Activated T-cell treated with anti-CD3 and anti-CD28 coated beads, Interleukin-2, amount 50 U/mL, for 48 hours (primary cell): ENCODE measurements around the gene ADAMTS2.
"Not testable (repeated sequence)": the region's sequence is repeated elsewhere in the genome, so short reads cannot be mapped to it uniquely, and the experiment has no call there.

Experiments used
- DNase-seq, 2 experiments: peaks; one replicate each; pipeline ENCODE4 v3.0.0-alpha.2; 2020

ADAMTS2 gene

GRCh38 chr5:179295778-179296149, 49.5 kb downstream of the ADAMTS2 start:
- no peak for DNase-seq

GRCh38 chr5:179294891-179295777, 50.1 kb downstream of the ADAMTS2 start:
- DNase-seq, result no peak

GRCh38 chr5:179294131-179294780, 51.0 kb downstream of the ADAMTS2 start:
- DNase-seq, result no peak

GRCh38 chr5:179292681-179293635, 52.3 kb downstream of the ADAMTS2 start:
- DNase-seq, result no peak

- DNase-seq, result no peak
These were observed 53.1 kb downstream of the ADAMTS2 start for GRCh38 chr5:179292202-179292601.

GRCh38 chr5:179290681-179291540, 54.4 kb downstream of the ADAMTS2 start:
- DNase-seq, result no peak

- no peak for DNase-seq
These were observed 55.4 kb downstream of the ADAMTS2 start for GRCh38 chr5:179289756-179290385.

GRCh38 chr5:179288809-179289185, 56.5 kb downstream of the ADAMTS2 start:
- no peak for DNase-seq

GRCh38 chr5:179288101-179288808, 57.0 kb downstream of the ADAMTS2 start:
- no peak for DNase-seq

- no peak for DNase-seq
These were observed 57.6 kb downstream of the ADAMTS2 start for GRCh38 chr5:179287631-179288030.

GRCh38 chr5:179287071-179287470, 58.2 kb downstream of the ADAMTS2 start:
- DNase-seq, result no peak

- DNase-seq, result not testable (repeated sequence)
These were observed 59.5 kb downstream of the ADAMTS2 start for GRCh38 chr5:179285776-179286162.

GRCh38 chr5:179284751-179285631, 60.3 kb downstream of the ADAMTS2 start:
- DNase-seq, result no peak

GRCh38 chr5:179283908-179284307, 61.4 kb downstream of the ADAMTS2 start:
- not testable (repeated sequence) for DNase-seq

GRCh38 chr5:179281694-179282093, 63.6 kb downstream of the ADAMTS2 start:
- no peak for DNase-seq

GRCh38 chr5:179280095-179280490, 65.2 kb downstream of the ADAMTS2 start:
- no peak for DNase-seq

GRCh38 chr5:179279347-179280094, 65.7 kb downstream of the ADAMTS2 start:
- no peak for DNase-seq

GRCh38 chr5:179278546-179278945, 66.7 kb downstream of the ADAMTS2 start:
- no peak for DNase-seq

- DNase-seq, result no peak
These were observed 67.1 kb downstream of the ADAMTS2 start for GRCh38 chr5:179278119-179278518.
